ENCODE data around the gene PGBD2. TPM values are rescaled to one million over a fixed set of nuclear protein-coding genes. Genes with fewer than 3 reads are reported as not detected.
A peak's percentile ranks its signal among the peaks of the same experiment; 100 is the strongest.

PGBD2 gene
- total and polyA plus RNA-seq, 2 of the 13 experiments (the other 11 are each of a cell fraction or from before 2014, with no cell fraction given), result 6.0 to 7.4 TPM

- TF ChIP-seq TFE3 (CRISPR knock-in tag; IDR thresholded peaks at IDR 0.05) (no peak), ZNF343 (CRISPR knock-in tag; IDR thresholded peaks at IDR 0.05) (0 out of 2 replicates have a peak, but pooled peaks have one; percentile 47), SALL2 (CRISPR knock-in tag; IDR thresholded peaks at IDR 0.05) (0 out of 2 replicates have a peak, but pooled peaks have one; percentile 48), RBM39 (IDR thresholded peaks at IDR 0.05; ENCODE audit: low read depth, low read length, poor library complexity, severe bottlenecking) (peak; percentile 82), ZNF230 (CRISPR knock-in tag; IDR thresholded peaks at IDR 0.05) (0 out of 2 replicates have a peak, but pooled peaks have one; percentile 4), ZNF644 (CRISPR knock-in tag; IDR thresholded peaks at IDR 0.05; ENCODE audit: low read depth) (no peak; the same call in 1 of the 2 replicates), ATF2 (CRISPR knock-in tag; IDR thresholded peaks at IDR 0.05) (0 out of 2 replicates have a peak, but pooled peaks have one; percentile 6), TOPORS (CRISPR knock-in tag; IDR thresholded peaks at IDR 0.05) (no peak), CHD2 (IDR thresholded peaks at IDR 0.05; ENCODE audit: low read depth, low read length) (peak; percentile 76), ZIK1 (CRISPR knock-in tag; IDR thresholded peaks at IDR 0.05; ENCODE audit: borderline replicate concordance, low read depth) (peak; percentile 76; the same call in 1 of the 2 replicates), CSRNP1 (CRISPR knock-in tag; IDR thresholded peaks at IDR 0.05) (peak; percentile 83), HOXA5 (CRISPR knock-in tag; IDR thresholded peaks at IDR 0.05) (no peak; the same call in 1 of the 2 replicates), SAP130 (CRISPR knock-in tag; IDR thresholded peaks at IDR 0.05; ENCODE audit: low read depth) (peak; percentile 45), SATB2 (CRISPR knock-in tag; IDR thresholded peaks at IDR 0.05) (no peak; the same call in 1 of the 2 replicates), GATA4 (IDR thresholded peaks at IDR 0.05; ENCODE audit: borderline replicate concordance, low read depth) (0 out of 2 replicates have a peak, but pooled peaks have one; percentile 1), ZNF232 (CRISPR knock-in tag; IDR thresholded peaks at IDR 0.05; ENCODE audit: borderline replicate concordance) (peak; percentile 40; the same call in 1 of the 2 replicates), ARID5B (CRISPR knock-in tag; IDR thresholded peaks at IDR 0.05) (no peak), RBM22 (optimal IDR thresholded peaks at IDR 0.05; ENCODE audit: low read length) (peak; percentile 74)
- TF ChIP-seq, protein P1, sequence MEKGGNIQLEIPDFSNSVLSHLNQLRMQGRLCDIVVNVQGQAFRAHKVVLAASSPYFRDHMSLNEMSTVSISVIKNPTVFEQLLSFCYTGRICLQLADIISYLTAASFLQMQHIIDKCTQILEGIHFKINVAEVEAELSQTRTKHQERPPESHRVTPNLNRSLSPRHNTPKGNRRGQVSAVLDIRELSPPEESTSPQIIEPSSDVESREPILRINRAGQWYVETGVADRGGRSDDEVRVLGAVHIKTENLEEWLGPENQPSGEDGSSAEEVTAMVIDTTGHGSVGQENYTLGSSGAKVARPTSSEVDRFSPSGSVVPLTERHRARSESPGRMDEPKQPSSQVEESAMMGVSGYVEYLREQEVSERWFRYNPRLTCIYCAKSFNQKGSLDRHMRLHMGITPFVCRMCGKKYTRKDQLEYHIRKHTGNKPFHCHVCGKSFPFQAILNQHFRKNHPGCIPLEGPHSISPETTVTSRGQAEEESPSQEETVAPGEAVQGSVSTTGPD (CRISPR knock-in tag; IDR thresholded peaks at IDR 0.05), result no peak
These were observed 32.5 kb upstream of the PGBD2 start (continued) for GRCh38 chr1:248873409-248873992.

Data from HepG2 (cell line).